GM19240 (cell line): ENCODE measurements around the gene DDIT3.
"Not testable (repeated sequence)": the region's sequence is repeated elsewhere in the genome, so short reads cannot be mapped to it uniquely, and the experiment has no call there.

Source experiments
- DNase-seq: peaks from one replicate; pipeline ENCODE4 v3.0.0; 2011; ENCODE audit warnings: low spot score; ENCODE audit not compliant: insufficient read length

Gene DDIT3

GRCh38 chr12:57520053-57520818 is at the start of gene DDIT3:
Gene DDIT3 (minus strand): TSS chr12:57520514. CDS start chr12:57517406, 3,108 bp downstream.
- peak; percentile 89 for DNase-seq

- no peak for DNase-seq
These were observed 49.5 kb upstream of the DDIT3 start for GRCh38 chr12:57569858-57570257.

GRCh38 chr12:57568838-57569237 is 48.5 kb upstream of the DDIT3 start:
- DNase-seq, result no peak

- no peak for DNase-seq
These were observed 43.9 kb upstream of the DDIT3 start for GRCh38 chr12:57564178-57564740.

- DNase-seq, result no peak
These were observed 43.0 kb upstream of the DDIT3 start for GRCh38 chr12:57563358-57563757.

GRCh38 chr12:57561117-57561516 is 40.8 kb upstream of the DDIT3 start:
- not testable (repeated sequence) for DNase-seq

- DNase-seq, result no peak
These were observed 40.2 kb upstream of the DDIT3 start for GRCh38 chr12:57560516-57560915.

GRCh38 chr12:57558864-57559263 is 38.5 kb upstream of the DDIT3 start:
- no peak for DNase-seq

GRCh38 chr12:57554897-57555296 is 34.6 kb upstream of the DDIT3 start:
- no peak for DNase-seq

GRCh38 chr12:57554453-57554852 is 34.1 kb upstream of the DDIT3 start:
- DNase-seq, result no peak

- DNase-seq, result no peak
These were observed 33.3 kb upstream of the DDIT3 start for GRCh38 chr12:57553343-57554202.

- no peak for DNase-seq
These were observed 32.6 kb upstream of the DDIT3 start for GRCh38 chr12:57552835-57553313.

- no peak for DNase-seq
These were observed 32.0 kb upstream of the DDIT3 start for GRCh38 chr12:57552306-57552651.

- DNase-seq, result no peak
These were observed 31.5 kb upstream of the DDIT3 start for GRCh38 chr12:57551637-57552305.

- DNase-seq, result no peak
These were observed 30.6 kb upstream of the DDIT3 start for GRCh38 chr12:57550641-57551549.

- peak; percentile 29 for DNase-seq
These were observed 29.8 kb upstream of the DDIT3 start, which contains the start of gene KIF5A for GRCh38 chr12:57549909-57550640. Gene KIF5A (plus strand): TSS chr12:57550044. CDS start chr12:57550272, 228 bp downstream.

GRCh38 chr12:57549203-57549908 is 29.0 kb upstream of the DDIT3 start:
- no peak for DNase-seq

- DNase-seq, result no peak
These were observed 28.2 kb upstream of the DDIT3 start for GRCh38 chr12:57548488-57548887.

- DNase-seq, result no peak
These were observed 27.6 kb upstream of the DDIT3 start for GRCh38 chr12:57548013-57548315.
